ENCODE data around the gene STOX1.
"Not testable (repeated sequence)": the region's sequence is repeated elsewhere in the genome, so short reads cannot be mapped to it uniquely, and the experiment has no call there.

DNA sequence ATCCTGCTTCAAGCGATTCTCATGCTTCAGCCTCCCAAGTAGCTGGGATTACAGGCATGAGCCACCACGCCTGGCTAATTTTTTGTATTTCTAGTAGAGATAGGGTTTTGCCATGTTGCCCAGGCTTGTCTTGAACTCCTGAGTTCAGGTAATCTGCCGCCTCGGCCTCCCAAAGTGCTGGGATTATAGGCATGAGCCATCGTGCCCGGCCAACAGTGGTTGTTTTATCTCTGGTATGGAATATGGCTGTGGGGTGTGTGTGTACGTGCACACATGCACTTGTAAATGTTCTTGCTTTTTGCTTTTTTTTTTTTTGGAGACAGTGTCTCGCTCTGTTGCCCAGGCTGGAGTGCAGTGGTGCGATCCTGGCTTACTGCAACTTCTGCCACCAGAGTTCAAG lies 13.3 kb downstream of the STOX1 start:
- not testable (repeated sequence) for TF ChIP-seq SP1, CEBPB, EGR1 (IDR thresholded peaks at IDR 0.05; ENCODE audit: low read depth)
- TF ChIP-seq, protein P1, sequence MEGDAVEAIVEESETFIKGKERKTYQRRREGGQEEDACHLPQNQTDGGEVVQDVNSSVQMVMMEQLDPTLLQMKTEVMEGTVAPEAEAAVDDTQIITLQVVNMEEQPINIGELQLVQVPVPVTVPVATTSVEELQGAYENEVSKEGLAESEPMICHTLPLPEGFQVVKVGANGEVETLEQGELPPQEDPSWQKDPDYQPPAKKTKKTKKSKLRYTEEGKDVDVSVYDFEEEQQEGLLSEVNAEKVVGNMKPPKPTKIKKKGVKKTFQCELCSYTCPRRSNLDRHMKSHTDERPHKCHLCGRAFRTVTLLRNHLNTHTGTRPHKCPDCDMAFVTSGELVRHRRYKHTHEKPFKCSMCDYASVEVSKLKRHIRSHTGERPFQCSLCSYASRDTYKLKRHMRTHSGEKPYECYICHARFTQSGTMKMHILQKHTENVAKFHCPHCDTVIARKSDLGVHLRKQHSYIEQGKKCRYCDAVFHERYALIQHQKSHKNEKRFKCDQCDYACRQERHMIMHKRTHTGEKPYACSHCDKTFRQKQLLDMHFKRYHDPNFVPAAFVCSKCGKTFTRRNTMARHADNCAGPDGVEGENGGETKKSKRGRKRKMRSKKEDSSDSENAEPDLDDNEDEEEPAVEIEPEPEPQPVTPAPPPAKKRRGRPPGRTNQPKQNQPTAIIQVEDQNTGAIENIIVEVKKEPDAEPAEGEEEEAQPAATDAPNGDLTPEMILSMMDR (IDR thresholded peaks at IDR 0.05 in 2 of 3, conservative IDR thresholded peaks at IDR 0.05 in 1 of 3; ENCODE audit: borderline replicate concordance in 1 of 3, insufficient read depth in 1 of 3, low read depth in 2 of 3, low read length in 2 of 3): not testable (repeated sequence)

Data from HCT116 (cell line).